Right lobe of liver (tissue), 4 donors: ENCODE data around the gene A3GALT2.

Source experiments
- POLR2A ChIP-seq: fragments of 450-650 bp; IDR thresholded peaks from one replicate; pipeline ENCODE4 v1.6.1; 2017; ENCODE audit warnings: antibody characterized with exemption, mild to moderate bottlenecking
- TF ChIP-seq, protein P1 (sequence below), 4 donors: fragments of 200-600 bp in 3 of 4; fragments of 450-650 bp in 1 of 4; IDR thresholded peaks; one replicate each; pipeline versions ENCODE4 v1.5.1 to v1.8.0; 2016 to 2022; ENCODE audit warnings: antibody characterized with exemption in 4 of 4, mild to moderate bottlenecking in 2 of 4
- donor health status: DM: no; HTN: no; CAD: no.
- donor health status: DM: no; HTN: no; CAD: no.
- donor health status: DM: no; HTN: yes; CAD: no.

DNA sequence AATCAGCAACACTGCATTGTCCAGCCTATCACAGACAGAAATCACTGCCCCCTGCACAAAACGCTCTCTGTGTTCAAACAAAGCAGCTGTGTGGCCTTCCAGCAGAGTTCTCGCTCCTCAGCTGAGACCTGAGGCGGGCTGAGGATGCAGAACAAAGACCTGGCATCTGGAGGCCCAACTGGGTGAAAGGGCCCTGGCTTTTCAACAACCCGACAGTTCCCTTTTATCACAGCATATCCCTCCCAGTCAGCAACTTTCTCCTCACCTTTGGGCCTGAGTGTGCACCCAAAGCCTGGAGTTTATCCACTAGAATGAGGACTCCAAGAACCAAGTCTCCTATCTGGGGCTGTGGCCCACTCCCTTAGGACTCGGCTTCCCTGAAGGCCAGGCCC is 42.6 kb upstream of the A3GALT2 start:
- no peak for TF ChIP-seq POLR2A
- TF ChIP-seq, protein P1, sequence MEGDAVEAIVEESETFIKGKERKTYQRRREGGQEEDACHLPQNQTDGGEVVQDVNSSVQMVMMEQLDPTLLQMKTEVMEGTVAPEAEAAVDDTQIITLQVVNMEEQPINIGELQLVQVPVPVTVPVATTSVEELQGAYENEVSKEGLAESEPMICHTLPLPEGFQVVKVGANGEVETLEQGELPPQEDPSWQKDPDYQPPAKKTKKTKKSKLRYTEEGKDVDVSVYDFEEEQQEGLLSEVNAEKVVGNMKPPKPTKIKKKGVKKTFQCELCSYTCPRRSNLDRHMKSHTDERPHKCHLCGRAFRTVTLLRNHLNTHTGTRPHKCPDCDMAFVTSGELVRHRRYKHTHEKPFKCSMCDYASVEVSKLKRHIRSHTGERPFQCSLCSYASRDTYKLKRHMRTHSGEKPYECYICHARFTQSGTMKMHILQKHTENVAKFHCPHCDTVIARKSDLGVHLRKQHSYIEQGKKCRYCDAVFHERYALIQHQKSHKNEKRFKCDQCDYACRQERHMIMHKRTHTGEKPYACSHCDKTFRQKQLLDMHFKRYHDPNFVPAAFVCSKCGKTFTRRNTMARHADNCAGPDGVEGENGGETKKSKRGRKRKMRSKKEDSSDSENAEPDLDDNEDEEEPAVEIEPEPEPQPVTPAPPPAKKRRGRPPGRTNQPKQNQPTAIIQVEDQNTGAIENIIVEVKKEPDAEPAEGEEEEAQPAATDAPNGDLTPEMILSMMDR (IDR thresholded peaks at IDR 0.05) = no peak
